ENCODE results near the gene PAXX. TPM values are rescaled to one million over a fixed set of nuclear protein-coding genes. Genes with fewer than 3 reads are reported as not detected.

The PAXX gene
- total and polyA plus RNA-seq, 8 donors = 11.9 to 206 (median 92.0) TPM

GRCh38 chr9:136955202-136955942 lies 36.9 kb upstream of the PAXX start:
- Histone ChIP-seq H3K27me3 (no peaks in the 10 kb centered on the region), H3K4me3 (no peak overlapping the region), H3K27ac (no peak overlapping the region), H3K9me3 (no peaks in the 10 kb centered on the region), H3K4me1 (peaks cover 7 to 23% (median 17%) of the 10 kb centered on the region in 4 donors), H3K36me3 (no peaks in the 10 kb centered on the region)
- TF ChIP-seq POLR2A (IDR thresholded peaks at IDR 0.05) (no peak), CTCF (IDR thresholded peaks at IDR 0.05) (no peak), EP300 (IDR thresholded peaks at IDR 0.05) (no peak), POLR2AphosphoS5 (IDR thresholded peaks at IDR 0.05) (no peak)
- intact Hi-C loops (cut with DNase I; ENCODE audit: low total_unique reads) = loop anchor here (10.0 kb wide), 1 partner anchor 69 kb away; the partner anchor contains the start of gene ABCA2
- 83 to 88% (median 87%) methylated on average over 4 to 14 of the region's 14 CpGs for WGBS, 5 donors
- DNase-seq = no peak

- Histone ChIP-seq H3K4me1 (peaks cover 1 to 20% (median 16%) of the 10 kb centered on the region in 4 donors), H3K36me3 (no peaks in the 10 kb centered on the region), H3K4me3 (no peak overlapping the region), H3K9me3 (no peaks in the 10 kb centered on the region), H3K27me3 (no peaks in the 10 kb centered on the region), H3K27ac (no peak overlapping the region)
- DNase-seq = no peak
- WGBS, 5 donors = 91 to 95% (median 93%) methylated on average over 7 to 9 of the region's 9 CpGs
- TF ChIP-seq POLR2A (IDR thresholded peaks at IDR 0.05) = no peak
- no peak for TF ChIP-seq POLR2AphosphoS5 (IDR thresholded peaks at IDR 0.05)
- TF ChIP-seq EP300 (IDR thresholded peaks at IDR 0.05) = no peak
- TF ChIP-seq CTCF (IDR thresholded peaks at IDR 0.05) = no peak
- intact Hi-C loops (cut with DNase I; ENCODE audit: low total_unique reads) = loop anchor here (10.0 kb wide), 1 partner anchor 69 kb away; the partner anchor contains the start of gene ABCA2
These were observed 36.3 kb upstream of the PAXX start for GRCh38 chr9:136955943-136956335.

- no peaks in the 10 kb centered on the region for H3K36me3 ChIP-seq
- no peak overlapping the region for H3K27ac ChIP-seq
- intact Hi-C loops (cut with DNase I; ENCODE audit: low total_unique reads) = loop anchor here (10.0 kb wide), 1 partner anchor 68 kb away; the partner anchor contains the start of gene ABCA2
- H3K27me3 ChIP-seq = no peaks in the 10 kb centered on the region
- WGBS, 5 donors = 93 to 99% (median 96%) methylated on average over 4 of the region's 4 CpGs
- TF ChIP-seq CTCF (IDR thresholded peaks at IDR 0.05) = no peak
- TF ChIP-seq POLR2A (IDR thresholded peaks at IDR 0.05) = no peak
- TF ChIP-seq POLR2AphosphoS5 (IDR thresholded peaks at IDR 0.05) = no peak
- TF ChIP-seq EP300 (IDR thresholded peaks at IDR 0.05) = no peak
- H3K9me3 ChIP-seq = no peaks in the 10 kb centered on the region
- H3K4me3 ChIP-seq = no peak overlapping the region
- peaks cover 6 to 21% (median 18%) of the 10 kb centered on the region in 4 donors for H3K4me1 ChIP-seq
- no peak for DNase-seq
These were observed 35.6 kb upstream of the PAXX start for GRCh38 chr9:136956604-136957003.

- DNase-seq = no peak
- Histone ChIP-seq H3K36me3 (no peaks in the 10 kb centered on the region), H3K27me3 (no peaks in the 10 kb centered on the region), H3K9me3 (no peaks in the 10 kb centered on the region), H3K4me3 (no peak overlapping the region), H3K4me1 (peaks cover 9 to 17% (median 15%) of the 10 kb centered on the region in 4 donors), H3K27ac (no peak overlapping the region)
- 85 to 100% (median 92%) methylated on average over 1 of the region's 1 CpG for WGBS, 5 donors
- TF ChIP-seq POLR2AphosphoS5 (IDR thresholded peaks at IDR 0.05) = no peak
- no peak for TF ChIP-seq EP300 (IDR thresholded peaks at IDR 0.05)
- no peak for TF ChIP-seq CTCF (IDR thresholded peaks at IDR 0.05)
- no peak for TF ChIP-seq POLR2A (IDR thresholded peaks at IDR 0.05)
- intact Hi-C loops (cut with DNase I; ENCODE audit: low total_unique reads) = loop anchor here (10.0 kb wide), 1 partner anchor 67 kb away; the partner anchor contains the start of gene ABCA2
These were observed 34.8 kb upstream of the PAXX start for GRCh38 chr9:136957461-136957860.

Data from stomach (tissue), 9 donors.